ENCODE measurements around the gene TTBK2.

TTBK2 gene

GRCh38 chr15:42736793-42737528, 183.6 kb downstream of the TTBK2 start, which contains the start of gene CDAN1:
TSS of gene CDAN1 (minus strand) at chr15:42737128. CDS start at chr15:42737102, 26 bp downstream.
- Histone ChIP-seq H2BK5ac (ENCODE audit: low read depth, low read length, poor library complexity, severe bottlenecking) (peak within 1 kb of the TSS; percentile 81), H3K4me1 (ENCODE audit: control insufficient read depth, insufficient read depth, low read depth, low read length) (peaks cover 12% of the 10 kb centered on the region), H2AFZ (ENCODE audit: low read depth, low read length) (peak within 1 kb of the TSS; percentile 92), H3K4me3 (ENCODE audit: insufficient read depth in 1 of 2, low read depth in 1 of 2, low read length in 2 of 2) (peak within 1 kb of the TSS; percentile 85 to 90), H2BK120ac (ENCODE audit: low read depth, low read length) (no peak within 1 kb of the TSS), H3K9me3 (ENCODE audit: control insufficient read depth, low read length) (no peaks in the 10 kb centered on the region), H2BK15ac (ENCODE audit: low read depth, poor library complexity, severe bottlenecking) (peak within 1 kb of the TSS; percentile 3), H3K27ac (ENCODE audit: low read length, poor library complexity, severe bottlenecking) (peak within 1 kb of the TSS; percentile 90), H3K4ac (ENCODE audit: low read depth in 1 of 2, low read length in 2 of 2) (peak within 1 kb of the TSS; percentile 84 to 89), H3K18ac (ENCODE audit: low read depth in 1 of 2, low read length in 2 of 2) (peak within 1 kb of the TSS; percentile 79 to 92), H4K91ac (ENCODE audit: low read length) (peak within 1 kb of the TSS; percentile 88), H4K8ac (ENCODE audit: low read length) (peak within 1 kb of the TSS; percentile 99), H3K4me2 (ENCODE audit: low read length, poor library complexity, severe bottlenecking) (peak within 1 kb of the TSS; percentile 97), H2AK5ac (ENCODE audit: low read length, severe bottlenecking) (peak within 1 kb of the TSS; percentile 10), H3K9ac (ENCODE audit: low read length) (peak within 1 kb of the TSS; percentile 96), H3K14ac (ENCODE audit: low read length in 2 of 2) (peak within 1 kb of the TSS in 1 of 2 experiments; percentile 85), H3K79me1 (replicated peaks; ENCODE audit: low read length, poor library complexity, severe bottlenecking) (peaks cover 39% of the 10 kb centered on the region), H3K36me3 (ENCODE audit: control insufficient read depth in 1 of 2, insufficient read depth in 2 of 2, low read depth in 1 of 2, low read length in 2 of 2) (peaks cover 33 to 36% of the 10 kb centered on the region in 2 experiments), H2BK12ac (ENCODE audit: low read length in 2 of 2) (peak within 1 kb of the TSS in 1 of 2 experiments; percentile 80), H3K23ac (ENCODE audit: low read length in 2 of 2) (peak within 1 kb of the TSS in 1 of 2 experiments; percentile 89), H3K27me3 (ENCODE audit: control insufficient read depth in 1 of 2, insufficient read depth in 1 of 2, low read length in 2 of 2) (no peaks in the 10 kb centered on the region)
- under 1% methylated on average over 59 of the region's 76 CpGs for WGBS
- DNase-seq: peak; percentile 85

- WGBS: 2% methylated on average over 43 of the region's 55 CpGs
- no peak overlapping the region for H2BK5ac ChIP-seq (ENCODE audit: low read depth, low read length, poor library complexity, severe bottlenecking)
- peaks cover 12% of the 10 kb centered on the region for H3K4me1 ChIP-seq (ENCODE audit: control insufficient read depth, insufficient read depth, low read depth, low read length)
- H3K9me3 ChIP-seq (ENCODE audit: control insufficient read depth, low read length): no peaks in the 10 kb centered on the region
- peak overlapping the region in 1 of 2 experiments; percentile 49 for H2BK12ac ChIP-seq (ENCODE audit: low read length in 2 of 2)
- H3K27me3 ChIP-seq (ENCODE audit: control insufficient read depth in 1 of 2, insufficient read depth in 1 of 2, low read length in 2 of 2): no peaks in the 10 kb centered on the region
- H3K23ac ChIP-seq (ENCODE audit: low read length in 2 of 2): peak overlapping the region in 1 of 2 experiments; percentile 89
- peak overlapping the region; percentile 85 to 90 for H3K4me3 ChIP-seq (ENCODE audit: insufficient read depth in 1 of 2, low read depth in 1 of 2, low read length in 2 of 2)
- peak overlapping the region; percentile 24 to 84 for H3K4ac ChIP-seq (ENCODE audit: low read depth in 1 of 2, low read length in 2 of 2)
- peak overlapping the region; percentile 87 for H3K9ac ChIP-seq (ENCODE audit: low read length)
- H4K8ac ChIP-seq (ENCODE audit: low read length): no peak overlapping the region
- peak overlapping the region; percentile 45 to 92 for H3K18ac ChIP-seq (ENCODE audit: low read depth in 1 of 2, low read length in 2 of 2)
- H2AK5ac ChIP-seq (ENCODE audit: low read length, severe bottlenecking): no peak overlapping the region
- peaks cover 39 to 41% of the 10 kb centered on the region in 2 experiments for H3K36me3 ChIP-seq (ENCODE audit: control insufficient read depth in 1 of 2, insufficient read depth in 2 of 2, low read depth in 1 of 2, low read length in 2 of 2)
- H3K27ac ChIP-seq (ENCODE audit: low read length, poor library complexity, severe bottlenecking): no peak overlapping the region
- H3K4me2 ChIP-seq (ENCODE audit: low read length, poor library complexity, severe bottlenecking): peak overlapping the region; percentile 93
- peak overlapping the region; percentile 68 for H2AFZ ChIP-seq (ENCODE audit: low read depth, low read length)
- no peak overlapping the region for H3K14ac ChIP-seq (ENCODE audit: low read length in 2 of 2)
- no peak overlapping the region for H4K91ac ChIP-seq (ENCODE audit: low read length)
- H3K79me1 ChIP-seq (replicated peaks; ENCODE audit: low read length, poor library complexity, severe bottlenecking): peaks cover 40% of the 10 kb centered on the region
- no peak overlapping the region for H2BK120ac ChIP-seq (ENCODE audit: low read depth, low read length)
- DNase-seq: peak; percentile 17
- H2BK15ac ChIP-seq (ENCODE audit: low read depth, poor library complexity, severe bottlenecking): peak overlapping the region; percentile 3
Observed at GRCh38 chr15:42736178-42736792, 184.3 kb downstream of the TTBK2 start.

GRCh38 chr15:42735382-42736165, 185.0 kb downstream of the TTBK2 start:
- H3K4me3 ChIP-seq (ENCODE audit: insufficient read depth in 1 of 2, low read depth in 1 of 2, low read length in 2 of 2): peak overlapping the region; percentile 85 to 90
- H3K4me2 ChIP-seq (ENCODE audit: low read length, poor library complexity, severe bottlenecking): peak overlapping the region; percentile 93
- H3K36me3 ChIP-seq (ENCODE audit: control insufficient read depth in 1 of 2, insufficient read depth in 2 of 2, low read depth in 1 of 2, low read length in 2 of 2): peaks cover 47 to 48% of the 10 kb centered on the region in 2 experiments
- WGBS: 88% methylated on average over 19 of the region's 19 CpGs
- DNase-seq: no peak
- no peak overlapping the region for H4K91ac ChIP-seq (ENCODE audit: low read length)
- H4K8ac ChIP-seq (ENCODE audit: low read length): no peak overlapping the region
- H3K27ac ChIP-seq (ENCODE audit: low read length, poor library complexity, severe bottlenecking): no peak overlapping the region
- H3K4me1 ChIP-seq (ENCODE audit: control insufficient read depth, insufficient read depth, low read depth, low read length): peaks cover 12% of the 10 kb centered on the region
- peaks cover 42% of the 10 kb centered on the region for H3K79me1 ChIP-seq (replicated peaks; ENCODE audit: low read length, poor library complexity, severe bottlenecking)
- H2BK12ac ChIP-seq (ENCODE audit: low read length in 2 of 2): no peak overlapping the region
- H2BK15ac ChIP-seq (ENCODE audit: low read depth, poor library complexity, severe bottlenecking): no peak overlapping the region
- peak overlapping the region; percentile 87 for H3K9ac ChIP-seq (ENCODE audit: low read length)
- H2BK5ac ChIP-seq (ENCODE audit: low read depth, low read length, poor library complexity, severe bottlenecking): no peak overlapping the region
- H2AFZ ChIP-seq (ENCODE audit: low read depth, low read length): peak overlapping the region; percentile 7
- H3K27me3 ChIP-seq (ENCODE audit: control insufficient read depth in 1 of 2, insufficient read depth in 1 of 2, low read length in 2 of 2): no peaks in the 10 kb centered on the region
- no peak overlapping the region for H2AK5ac ChIP-seq (ENCODE audit: low read length, severe bottlenecking)
- H3K18ac ChIP-seq (ENCODE audit: low read depth in 1 of 2, low read length in 2 of 2): no peak overlapping the region
- no peaks in the 10 kb centered on the region for H3K9me3 ChIP-seq (ENCODE audit: control insufficient read depth, low read length)
- no peak overlapping the region for H3K4ac ChIP-seq (ENCODE audit: low read depth in 1 of 2, low read length in 2 of 2)
- peak overlapping the region in 1 of 2 experiments; percentile 81 for H3K23ac ChIP-seq (ENCODE audit: low read length in 2 of 2)
- no peak overlapping the region for H3K14ac ChIP-seq (ENCODE audit: low read length in 2 of 2)
- H2BK120ac ChIP-seq (ENCODE audit: low read depth, low read length): no peak overlapping the region

Measured in mesenchymal stem cell (in vitro differentiated cells and primary cell).